Mesendoderm (in vitro differentiated cells): ENCODE results near the gene ASB5.
"Not testable (repeated sequence)": the region's sequence is repeated elsewhere in the genome, so short reads cannot be mapped to it uniquely, and the experiment has no call there.

Experiments used
- DNase-seq: peaks from one replicate; pipeline ENCODE4 v3.0.0; 2013
- H2AK5ac ChIP-seq: 2 replicates; pipeline ENCODE4 v1.6.1; 2013; ENCODE audit warnings: low read length, inconsistent platforms
- H2BK120ac ChIP-seq: 2 replicates; pipeline ENCODE4 v1.6.1; 2013; ENCODE audit warnings: low read depth, mild to moderate bottlenecking, low read length, moderate library complexity, mixed read lengths
- H2BK15ac ChIP-seq: replicated peaks from 2 replicates; pipeline ENCODE4 v1.6.1; 2013; ENCODE audit warnings: low read depth, mild to moderate bottlenecking, moderate library complexity
- H2BK5ac ChIP-seq: 2 replicates; pipeline ENCODE4 v1.6.1; 2013; ENCODE audit warnings: low read length, inconsistent platforms
- H3K18ac ChIP-seq: 2 replicates; pipeline ENCODE4 v1.6.1; 2013; ENCODE audit warnings: mild to moderate bottlenecking, low read length, mixed read lengths
- H3K23ac ChIP-seq: one replicate; pipeline ENCODE4 v1.6.1; 2013; ENCODE audit warnings: low read length
- H3K27ac ChIP-seq: 2 replicates; pipeline ENCODE4 v1.5.1; 2013; ENCODE audit warnings: low read depth, mild to moderate bottlenecking, inconsistent platforms, low read length, moderate library complexity
- H3K27me3 ChIP-seq: 2 replicates; pipeline ENCODE4 v1.6.1; 2013; ENCODE audit warnings: low read length, control low read depth, mild to moderate bottlenecking, inconsistent platforms; ENCODE audit not compliant: insufficient read depth, poor library complexity
- H3K36me3 ChIP-seq: 2 replicates; pipeline ENCODE4 v1.6.1; 2013; ENCODE audit warnings: low read length, inconsistent platforms; ENCODE audit not compliant: control insufficient read depth, insufficient read depth
- H3K4ac ChIP-seq: one replicate; pipeline ENCODE4 v1.6.1; 2013; ENCODE audit warnings: low read depth, mild to moderate bottlenecking, low read length, moderate library complexity
- H3K4me1 ChIP-seq: 2 replicates; pipeline ENCODE4 v1.6.1; 2013; ENCODE audit warnings: low read depth, low read length, inconsistent platforms; ENCODE audit not compliant: control insufficient read depth
- H3K4me2 ChIP-seq: 2 replicates; pipeline ENCODE4 v1.6.1; 2013; ENCODE audit warnings: low read length
- H3K4me3 ChIP-seq: 2 replicates; pipeline ENCODE4 v1.5.1; 2013; ENCODE audit warnings: mild to moderate bottlenecking, low read length
- H3K56ac ChIP-seq: one replicate; pipeline ENCODE4 v1.6.1; 2013; ENCODE audit warnings: low read length
- H3K79me1 ChIP-seq: 2 replicates; pipeline ENCODE4 v1.6.1; 2013; ENCODE audit warnings: low read length, inconsistent platforms
- H3K79me2 ChIP-seq: 2 replicates; pipeline ENCODE4 v1.6.1; 2013; ENCODE audit warnings: mild to moderate bottlenecking, low read length; ENCODE audit not compliant: control insufficient read depth, insufficient read depth
- H3K9ac ChIP-seq: 2 replicates; pipeline ENCODE4 v1.6.1; 2013; ENCODE audit warnings: low read length, inconsistent platforms
- H4K5ac ChIP-seq: one replicate; pipeline ENCODE4 v1.6.1; 2013; ENCODE audit warnings: low read length
- H4K8ac ChIP-seq: one replicate; pipeline ENCODE4 v1.6.1; 2013; ENCODE audit warnings: low read depth, mild to moderate bottlenecking, control low read depth, low read length, moderate library complexity
- WGBS: extraction: QIAGEN DNeasy Blood & Tissue Kit; methylation state at CpG from one replicate; pipeline ENCODE4 v1.1.7; 2013; ENCODE audit warnings: low lambda C conversion rate, missing lambda C conversion rate; ENCODE audit not compliant: insufficient coverage; ENCODE audit errors: extremely low coverage; 5-methylcytosine and 5-hydroxymethylcytosine counted together

The ASB5 gene

DNA sequence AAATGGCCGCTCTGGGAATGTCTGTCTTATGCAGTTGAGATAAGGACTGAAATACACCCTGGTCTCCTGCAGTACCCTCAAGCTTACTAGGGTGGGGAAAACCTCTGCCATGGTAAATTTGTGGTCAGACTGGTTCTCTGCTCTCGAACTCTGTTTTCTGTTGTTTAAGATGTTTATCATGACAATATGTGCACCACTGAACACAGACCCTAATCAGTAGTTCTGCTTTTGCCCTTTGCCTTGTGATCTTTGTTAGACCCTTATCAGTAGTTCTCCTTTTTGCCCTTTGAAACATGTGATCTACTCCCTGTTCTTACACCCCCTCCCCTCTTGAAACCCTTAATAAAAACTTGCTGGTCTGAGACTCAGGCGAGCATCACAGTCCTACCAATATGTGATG is 56.7 kb downstream of the ASB5 start:
- H3K27ac ChIP-seq, H2BK15ac ChIP-seq, H3K4me2 ChIP-seq, H3K36me3 ChIP-seq, DNase-seq, H3K23ac ChIP-seq, H3K4me1 ChIP-seq, H3K79me1 ChIP-seq, H2BK120ac ChIP-seq, H3K27me3 ChIP-seq, H4K8ac ChIP-seq, H3K79me2 ChIP-seq, H2AK5ac ChIP-seq, H3K18ac ChIP-seq, H3K4me3 ChIP-seq, H3K9ac ChIP-seq, H4K5ac ChIP-seq, H3K4ac ChIP-seq, H2BK5ac ChIP-seq, H3K56ac ChIP-seq: not testable (repeated sequence)
- no CpG with 5 or more reads among the region's 3 CpGs for WGBS

- Histone ChIP-seq H2BK5ac (no peak overlapping the region), H3K36me3 (no peaks in the 10 kb centered on the region), H3K4ac (no peak overlapping the region), H3K9ac (no peak overlapping the region), H3K4me2 (no peak overlapping the region), H2AK5ac (no peak overlapping the region), H3K79me1 (no peaks in the 10 kb centered on the region), H3K56ac (no peak overlapping the region), H4K8ac (no peak overlapping the region), H3K27ac (no peak overlapping the region), H4K5ac (no peak overlapping the region), H3K4me1 (peaks cover 5% of the 10 kb centered on the region), H2BK15ac (no peak overlapping the region), H3K18ac (no peak overlapping the region), H3K79me2 (no peaks in the 10 kb centered on the region), H3K4me3 (no peak overlapping the region), H2BK120ac (no peak overlapping the region), H3K23ac (no peak overlapping the region), H3K27me3 (no peaks in the 10 kb centered on the region)
- 100% methylated on average over 2 of the region's 7 CpGs for WGBS
- no peak for DNase-seq
Measured at GRCh38 chr4:176210579-176211296, 58.3 kb downstream of the ASB5 start.

- no peaks in the 10 kb centered on the region for H3K79me1 ChIP-seq
- H2BK5ac ChIP-seq, result no peak overlapping the region
- no peak overlapping the region for H3K9ac ChIP-seq
- H3K4ac ChIP-seq, result no peak overlapping the region
- no peak overlapping the region for H4K5ac ChIP-seq
- H2AK5ac ChIP-seq, result no peak overlapping the region
- H2BK15ac ChIP-seq, result no peak overlapping the region
- H3K4me2 ChIP-seq, result no peak overlapping the region
- H3K36me3 ChIP-seq, result no peaks in the 10 kb centered on the region
- H3K56ac ChIP-seq, result no peak overlapping the region
- no peak overlapping the region for H3K4me3 ChIP-seq
- no CpG with 5 or more reads among the region's 3 CpGs for WGBS
- H4K8ac ChIP-seq, result no peak overlapping the region
- H3K4me1 ChIP-seq, result peaks cover 7% of the 10 kb centered on the region
- H3K27me3 ChIP-seq, result no peaks in the 10 kb centered on the region
- DNase-seq, result no peak
- H3K27ac ChIP-seq, result no peak overlapping the region
- H3K23ac ChIP-seq, result no peak overlapping the region
- no peaks in the 10 kb centered on the region for H3K79me2 ChIP-seq
- H2BK120ac ChIP-seq, result no peak overlapping the region
- H3K18ac ChIP-seq, result no peak overlapping the region
Measured at GRCh38 chr4:176210101-176210500, 58.9 kb downstream of the ASB5 start.

- Histone ChIP-seq H3K36me3 (no peaks in the 10 kb centered on the region), H3K23ac (no peak overlapping the region), H3K4ac (no peak overlapping the region), H4K8ac (no peak overlapping the region), H3K56ac (no peak overlapping the region), H3K79me2 (no peaks in the 10 kb centered on the region), H3K4me3 (no peak overlapping the region), H3K4me1 (peaks cover 7% of the 10 kb centered on the region), H3K27ac (no peak overlapping the region), H4K5ac (no peak overlapping the region), H3K18ac (no peak overlapping the region), H3K4me2 (no peak overlapping the region), H2AK5ac (no peak overlapping the region), H2BK120ac (no peak overlapping the region), H2BK5ac (no peak overlapping the region), H3K9ac (no peak overlapping the region), H2BK15ac (no peak overlapping the region), H3K27me3 (no peaks in the 10 kb centered on the region), H3K79me1 (no peaks in the 10 kb centered on the region)
- WGBS, result no CpG with 5 or more reads among the region's 4 CpGs
- no peak for DNase-seq
Measured at GRCh38 chr4:176209535-176209934, 59.5 kb downstream of the ASB5 start.

DNA sequence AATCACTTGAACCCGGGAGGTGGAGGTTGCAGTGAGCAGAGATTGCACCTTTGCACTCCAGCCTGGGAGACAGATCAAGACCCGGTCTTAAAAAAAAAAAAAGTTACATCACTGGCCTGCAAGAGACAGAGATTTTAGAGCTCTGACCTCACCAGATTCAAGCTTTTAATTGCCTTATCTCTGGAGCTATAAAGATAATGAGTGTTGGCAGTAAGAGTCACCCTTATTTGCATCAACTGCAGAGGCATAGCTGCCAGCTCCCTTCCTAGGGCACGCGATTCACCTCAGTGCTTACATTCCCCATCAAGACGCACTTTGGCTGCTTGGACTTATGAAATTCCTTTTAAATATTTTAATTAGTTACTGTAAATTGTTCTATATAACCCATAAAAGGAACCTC is 61.2 kb downstream of the ASB5 start:
- H3K27ac ChIP-seq, result no peak overlapping the region
- H3K79me1 ChIP-seq, result no peaks in the 10 kb centered on the region
- no peak overlapping the region for H3K4me3 ChIP-seq
- H3K9ac ChIP-seq, result no peak overlapping the region
- H3K4ac ChIP-seq, result no peak overlapping the region
- no peaks in the 10 kb centered on the region for H3K36me3 ChIP-seq
- H2AK5ac ChIP-seq, result no peak overlapping the region
- H3K4me1 ChIP-seq, result peaks cover 7% of the 10 kb centered on the region
- H3K79me2 ChIP-seq, result no peaks in the 10 kb centered on the region
- no peak overlapping the region for H2BK5ac ChIP-seq
- H3K18ac ChIP-seq, result no peak overlapping the region
- H2BK15ac ChIP-seq, result no peak overlapping the region
- no peak overlapping the region for H2BK120ac ChIP-seq
- H4K5ac ChIP-seq, result no peak overlapping the region
- no peaks in the 10 kb centered on the region for H3K27me3 ChIP-seq
- H4K8ac ChIP-seq, result no peak overlapping the region
- no peak overlapping the region for H3K23ac ChIP-seq
- WGBS, result no CpG with 5 or more reads among the region's 5 CpGs
- H3K56ac ChIP-seq, result no peak overlapping the region
- no peak for DNase-seq
- no peak overlapping the region for H3K4me2 ChIP-seq

DNA sequence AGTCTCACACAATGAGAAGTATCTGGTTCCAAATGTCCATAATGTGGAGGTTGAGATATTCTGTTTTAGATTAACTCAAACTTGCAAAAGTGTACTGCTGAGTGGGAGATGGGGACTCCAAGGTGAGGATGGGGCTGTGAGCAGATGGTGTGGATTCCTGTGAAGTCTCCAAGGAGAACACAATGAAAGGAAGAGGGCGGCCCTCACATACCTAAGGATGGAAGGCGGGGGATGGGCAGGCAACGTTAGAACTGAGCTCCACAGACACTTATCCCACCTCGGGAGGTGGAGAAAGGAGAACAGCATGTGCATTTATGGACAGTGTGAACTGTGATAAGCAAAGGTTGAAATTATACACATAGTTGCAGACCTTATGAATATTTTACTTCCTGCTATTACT is 63.7 kb downstream of the ASB5 start:
- Histone ChIP-seq H3K79me1 (no peaks in the 10 kb centered on the region), H3K23ac (no peak overlapping the region), H3K4me1 (peaks cover 6% of the 10 kb centered on the region), H4K8ac (no peak overlapping the region), H3K4ac (no peak overlapping the region), H3K56ac (no peak overlapping the region), H3K9ac (no peak overlapping the region), H3K79me2 (no peaks in the 10 kb centered on the region), H4K5ac (no peak overlapping the region), H2BK120ac (no peak overlapping the region), H3K27me3 (no peaks in the 10 kb centered on the region), H3K4me3 (no peak overlapping the region), H2BK15ac (no peak overlapping the region), H2BK5ac (no peak overlapping the region), H3K18ac (no peak overlapping the region), H2AK5ac (no peak overlapping the region), H3K36me3 (no peaks in the 10 kb centered on the region), H3K4me2 (no peak overlapping the region), H3K27ac (no peak overlapping the region)
- DNase-seq, result peak; percentile 77
- no CpG with 5 or more reads among the region's 4 CpGs for WGBS
